ENCODE data around the gene COBLL1. TPM values are rescaled to one million over a fixed set of nuclear protein-coding genes. Genes with fewer than 3 reads are reported as not detected.

Gene COBLL1
- total and polyA plus RNA-seq, 2 of the 4 experiments (the other 2 are of a cell fraction), result 0.79 to 1.1 TPM

DNA sequence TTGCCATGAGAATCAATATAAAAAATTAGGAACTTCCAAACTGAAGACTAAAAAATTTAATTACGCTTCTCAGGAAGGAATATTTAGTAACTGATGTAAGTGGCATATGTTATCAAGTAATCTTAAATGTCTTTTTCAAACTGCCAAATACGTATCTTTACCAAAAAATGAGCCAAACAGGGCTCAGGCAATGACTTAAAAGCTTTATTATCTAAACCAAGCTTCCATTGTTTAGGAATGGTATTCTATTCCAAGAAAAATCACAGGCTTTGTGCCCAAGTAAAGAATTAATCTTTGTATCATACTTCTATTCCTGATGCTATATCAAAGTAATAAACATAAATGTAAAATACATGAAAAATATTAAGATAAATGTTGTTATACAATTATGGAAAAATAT is 148.7 kb downstream of the COBLL1 start:
- H2AFZ ChIP-seq (replicated peaks; ENCODE audit: low read length, poor library complexity), result no peak overlapping the region
- no peak overlapping the region for H4K5ac ChIP-seq (ENCODE audit: low read depth, low read length)
- no peaks in the 10 kb centered on the region for H3K27me3 ChIP-seq (ENCODE audit: control insufficient read depth, insufficient read depth, low read length)
- H3K14ac ChIP-seq (replicated peaks; ENCODE audit: low read depth, low read length), result no peak overlapping the region
- in situ Hi-C loops (cut with MboI; ENCODE audit: low sequenced_read_pairs) (no loop called here), dilution Hi-C loops (cut with HindIII; ENCODE audit: low sequenced_read_pairs, unreplicated experiment) (no loop called here), intact Hi-C loops (cut with micrococcal nuclease) (no loop called here)
- no peak overlapping the region for H2AK9ac ChIP-seq (replicated peaks; ENCODE audit: low read depth, low read length, poor library complexity)
- H3K56ac ChIP-seq (ENCODE audit: extremely low read depth, insufficient read depth, low read length), result no peak overlapping the region
- no peaks in the 10 kb centered on the region for H3K9me3 ChIP-seq (ENCODE audit: control insufficient read depth, insufficient read depth, low read length)
- WGBS, 2 experiments (ENCODE audit: extremely low coverage in 2 of 2, insufficient read length in 1 of 2), result no CpG with 5 or more reads among the region's 2 CpGs
- no peak overlapping the region for H3K4me2 ChIP-seq (ENCODE audit: low read depth, low read length)
- POLR2A ChIA-PET (ENCODE audit: unreplicated experiment), result no interaction called here
- H3K9me1 ChIP-seq (ENCODE audit: insufficient read depth, low read length), result no peaks in the 10 kb centered on the region
- H4K91ac ChIP-seq (ENCODE audit: insufficient read depth, low read depth, low read length), result no peak overlapping the region
- H2BK5ac ChIP-seq (ENCODE audit: low read depth, low read length, poor library complexity, severe bottlenecking), result no peak overlapping the region
- no peak overlapping the region for H3K23ac ChIP-seq (ENCODE audit: low read depth, low read length)
- no peak overlapping the region for H4K8ac ChIP-seq (ENCODE audit: low read depth in 2 of 2, low read length in 2 of 2)
- no peak overlapping the region for H3K27ac ChIP-seq (ENCODE audit: insufficient read depth, low read length)
- H3K4me3 ChIP-seq (ENCODE audit: insufficient read depth, low read depth, low read length), result no peak overlapping the region
- no peaks in the 10 kb centered on the region for H3K4me1 ChIP-seq (ENCODE audit: control insufficient read depth, insufficient read depth, low read length)
- no peak overlapping the region for H2BK120ac ChIP-seq (ENCODE audit: low read depth, low read length)
- H3K9ac ChIP-seq (ENCODE audit: low read depth, low read length), result no peak overlapping the region
- CTCF ChIA-PET, result no interaction called here
- no peaks in the 10 kb centered on the region for H4K20me1 ChIP-seq (ENCODE audit: insufficient read depth, low read length)
- H3K36me3 ChIP-seq (ENCODE audit: control insufficient read depth, insufficient read depth, low read length), result no peaks in the 10 kb centered on the region
- no peak for ATAC-seq (ENCODE audit: low read depth)
- H3K18ac ChIP-seq (ENCODE audit: low read depth, low read length), result no peak overlapping the region
- DNase-seq, result no peak
- no TSS peak for BruUV-seq (replicated peaks)
- no peak overlapping the region for H2BK15ac ChIP-seq (ENCODE audit: low read depth, low read length)
- no peaks in the 10 kb centered on the region for H3K79me1 ChIP-seq (ENCODE audit: low read depth in 1 of 2, low read length in 2 of 2)
- TF ChIP-seq MAZ (IDR thresholded peaks at IDR 0.05; ENCODE audit: borderline replicate concordance, low read depth, low read length) (no peak), RAD21 (IDR thresholded peaks at IDR 0.05; ENCODE audit: low read length) (no peak), CEBPB (IDR thresholded peaks at IDR 0.05; ENCODE audit: low read depth, low read length) (no peak), NFE2L2 (IDR thresholded peaks at IDR 0.05; ENCODE audit: low read depth, low read length) (no peak), CHD1 (IDR thresholded peaks at IDR 0.05; ENCODE audit: low read depth, low read length) (no peak), MXI1 (IDR thresholded peaks at IDR 0.05; ENCODE audit: borderline replicate concordance, low read depth, low read length) (no peak)
- TF ChIP-seq, protein P1, sequence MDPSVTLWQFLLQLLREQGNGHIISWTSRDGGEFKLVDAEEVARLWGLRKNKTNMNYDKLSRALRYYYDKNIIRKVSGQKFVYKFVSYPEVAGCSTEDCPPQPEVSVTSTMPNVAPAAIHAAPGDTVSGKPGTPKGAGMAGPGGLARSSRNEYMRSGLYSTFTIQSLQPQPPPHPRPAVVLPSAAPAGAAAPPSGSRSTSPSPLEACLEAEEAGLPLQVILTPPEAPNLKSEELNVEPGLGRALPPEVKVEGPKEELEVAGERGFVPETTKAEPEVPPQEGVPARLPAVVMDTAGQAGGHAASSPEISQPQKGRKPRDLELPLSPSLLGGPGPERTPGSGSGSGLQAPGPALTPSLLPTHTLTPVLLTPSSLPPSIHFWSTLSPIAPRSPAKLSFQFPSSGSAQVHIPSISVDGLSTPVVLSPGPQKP (IDR thresholded peaks at IDR 0.05; ENCODE audit: borderline replicate concordance, low read depth, low read length), result no peak
- no peak overlapping the region for H2AK5ac ChIP-seq (ENCODE audit: low read depth, low read length)
- no peak overlapping the region for H3K4ac ChIP-seq (ENCODE audit: low read depth, low read length)
- H2BK20ac ChIP-seq (ENCODE audit: low read depth, low read length), result no peak overlapping the region
